NB4 (cell line): ENCODE results near the gene NUDT15.
A peak's percentile ranks its signal among the peaks of the same experiment; 100 is the strongest.
"Not testable (repeated sequence)": the region's sequence is repeated elsewhere in the genome, so short reads cannot be mapped to it uniquely, and the experiment has no call there.

Source experiments
- DNase-seq: peaks from one replicate; pipeline ENCODE4 v3.0.0; 2010; ENCODE audit warnings: low read depth
- H3K4me3 ChIP-seq: one replicate; pipeline ENCODE4 v1.5.1; 2011; ENCODE audit warnings: mild to moderate bottlenecking, low read depth, low read length, moderate library complexity
- CTCF ChIP-seq: IDR thresholded peaks from one replicate; pipeline ENCODE4 v1.5.1; 2012; ENCODE audit warnings: low read depth, low read length
- MAX ChIP-seq: IDR thresholded peaks from 2 replicates; pipeline ENCODE4 v1.6.1; 2011; ENCODE audit warnings: low read depth, low read length
- MYC ChIP-seq: IDR thresholded peaks from 2 replicates; pipeline ENCODE4 v1.6.1; 2011; ENCODE audit warnings: low read depth, low read length
- POLR2A ChIP-seq: IDR thresholded peaks from 2 replicates; pipeline ENCODE4 v1.6.1; 2011; ENCODE audit warnings: mild to moderate bottlenecking; ENCODE audit not compliant: insufficient read length; ENCODE audit errors: extremely low read depth

The NUDT15 gene

GRCh38 chr13:48000559-48001113, 36.9 kb upstream of the NUDT15 start:
- no peak for DNase-seq
- H3K4me3 ChIP-seq: peak overlapping the region; percentile 97
- TF ChIP-seq POLR2A (no peak), MAX (no peak), MYC (no peak), CTCF (no peak)

- peak; percentile 94 for TF ChIP-seq POLR2A
- 0 out of 2 replicates have a peak, but pooled peaks have one; percentile 29 for TF ChIP-seq MYC
- TF ChIP-seq CTCF: no peak
- TF ChIP-seq MAX: no peak; the same call in 1 of the 2 replicates
- peak; percentile 94 for DNase-seq
- peak within 1 kb of the TSS; percentile 97 for H3K4me3 ChIP-seq
Observed at GRCh38 chr13:48001114-48001881, 36.2 kb upstream of the NUDT15 start, which contains the start of gene SUCLA2. SUCLA2 (minus strand) TSS chr13:48001273; CDS start chr13:48001269, 4 bp downstream.

- not testable (repeated sequence) for H3K4me3 ChIP-seq, DNase-seq
Observed at GRCh38 chr13:48001999-48002398, 35.5 kb upstream of the NUDT15 start.

GRCh38 chr13:48004201-48004600, 33.3 kb upstream of the NUDT15 start:
- DNase-seq: peak; percentile 31
- TF ChIP-seq MAX (no peak), POLR2A (no peak), MYC (no peak), CTCF (no peak)
- H3K4me3 ChIP-seq: no peak overlapping the region

GRCh38 chr13:48006396-48006795, 31.1 kb upstream of the NUDT15 start:
- H3K4me3 ChIP-seq: no peak overlapping the region
- TF ChIP-seq MAX: no peak
- no peak for TF ChIP-seq CTCF
- no peak for TF ChIP-seq MYC
- TF ChIP-seq POLR2A: no peak
- DNase-seq: no peak

GRCh38 chr13:48009284-48009683, 28.2 kb upstream of the NUDT15 start:
- no peak overlapping the region for H3K4me3 ChIP-seq
- no peak for TF ChIP-seq MAX
- no peak for TF ChIP-seq MYC
- no peak for TF ChIP-seq POLR2A
- no peak for TF ChIP-seq CTCF
- peak; percentile 85 for DNase-seq
